ENCODE results near the gene ATF4. TPM values are rescaled to one million over a fixed set of nuclear protein-coding genes. Genes with fewer than 3 reads are reported as not detected.

Gene ATF4
- total and polyA plus RNA-seq, 2 of the 13 experiments (the other 11 are each of a cell fraction or from before 2014, with no cell fraction given): 486 to 1,297 TPM

DNA sequence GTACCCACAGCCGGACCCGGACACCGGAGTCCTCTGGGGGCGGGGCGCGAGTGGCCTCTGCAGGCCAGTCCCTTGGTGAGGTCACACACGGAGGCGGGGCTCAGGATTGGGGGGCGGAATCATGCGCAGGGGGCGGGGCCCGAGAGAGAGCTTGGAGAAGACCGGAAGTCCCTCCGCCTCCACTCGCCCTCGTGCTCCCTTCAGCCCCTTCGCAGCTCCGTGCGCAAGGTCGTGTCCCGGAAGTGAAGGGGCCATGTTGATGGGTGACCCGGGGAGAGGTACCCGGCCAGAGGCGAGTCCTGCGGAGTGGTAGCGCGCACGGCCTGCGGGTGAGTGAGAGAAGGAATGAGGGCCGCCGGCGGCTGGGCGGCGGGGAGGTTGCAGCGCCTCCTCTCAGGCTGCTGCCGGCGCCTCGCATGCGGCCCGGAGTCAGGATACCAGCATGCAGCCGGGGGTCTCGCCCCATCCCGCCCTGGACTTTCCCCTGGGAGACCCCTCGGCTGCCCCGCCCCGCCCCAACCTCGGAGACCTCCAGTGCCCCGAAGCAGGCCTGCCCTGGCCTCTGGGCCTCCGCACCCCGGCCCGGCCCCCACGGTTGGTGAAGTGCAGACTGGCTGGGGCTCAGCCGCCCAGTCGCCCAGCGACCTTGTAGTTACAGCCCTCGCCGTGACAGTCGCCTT lies 18.1 kb upstream of the ATF4 start, which contains the start of gene MIEF1 (continued):
- no peak for TF ChIP-seq XRCC5 (optimal IDR thresholded peaks at IDR 0.05; ENCODE audit: low read length)
- TF ChIP-seq, protein P1, sequence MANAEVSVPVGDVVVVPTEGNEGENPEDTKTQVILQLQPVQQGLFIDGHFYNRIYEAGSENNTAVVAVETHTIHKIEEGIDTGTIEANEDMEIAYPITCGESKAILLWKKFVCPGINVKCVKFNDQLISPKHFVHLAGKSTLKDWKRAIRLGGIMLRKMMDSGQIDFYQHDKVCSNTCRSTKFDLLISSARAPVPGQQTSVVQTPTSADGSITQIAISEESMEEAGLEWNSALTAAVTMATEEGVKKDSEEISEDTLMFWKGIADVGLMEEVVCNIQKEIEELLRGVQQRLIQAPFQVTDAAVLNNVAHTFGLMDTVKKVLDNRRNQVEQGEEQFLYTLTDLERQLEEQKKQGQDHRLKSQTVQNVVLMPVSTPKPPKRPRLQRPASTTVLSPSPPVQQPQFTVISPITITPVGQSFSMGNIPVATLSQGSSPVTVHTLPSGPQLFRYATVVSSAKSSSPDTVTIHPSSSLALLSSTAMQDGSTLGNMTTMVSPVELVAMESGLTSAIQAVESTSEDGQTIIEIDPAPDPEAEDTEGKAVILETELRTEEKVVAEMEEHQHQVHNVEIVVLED (CRISPR knock-in tag; IDR thresholded peaks at IDR 0.05; ENCODE audit: borderline replicate concordance): peak; percentile 73
- TF ChIP-seq, protein P2, sequence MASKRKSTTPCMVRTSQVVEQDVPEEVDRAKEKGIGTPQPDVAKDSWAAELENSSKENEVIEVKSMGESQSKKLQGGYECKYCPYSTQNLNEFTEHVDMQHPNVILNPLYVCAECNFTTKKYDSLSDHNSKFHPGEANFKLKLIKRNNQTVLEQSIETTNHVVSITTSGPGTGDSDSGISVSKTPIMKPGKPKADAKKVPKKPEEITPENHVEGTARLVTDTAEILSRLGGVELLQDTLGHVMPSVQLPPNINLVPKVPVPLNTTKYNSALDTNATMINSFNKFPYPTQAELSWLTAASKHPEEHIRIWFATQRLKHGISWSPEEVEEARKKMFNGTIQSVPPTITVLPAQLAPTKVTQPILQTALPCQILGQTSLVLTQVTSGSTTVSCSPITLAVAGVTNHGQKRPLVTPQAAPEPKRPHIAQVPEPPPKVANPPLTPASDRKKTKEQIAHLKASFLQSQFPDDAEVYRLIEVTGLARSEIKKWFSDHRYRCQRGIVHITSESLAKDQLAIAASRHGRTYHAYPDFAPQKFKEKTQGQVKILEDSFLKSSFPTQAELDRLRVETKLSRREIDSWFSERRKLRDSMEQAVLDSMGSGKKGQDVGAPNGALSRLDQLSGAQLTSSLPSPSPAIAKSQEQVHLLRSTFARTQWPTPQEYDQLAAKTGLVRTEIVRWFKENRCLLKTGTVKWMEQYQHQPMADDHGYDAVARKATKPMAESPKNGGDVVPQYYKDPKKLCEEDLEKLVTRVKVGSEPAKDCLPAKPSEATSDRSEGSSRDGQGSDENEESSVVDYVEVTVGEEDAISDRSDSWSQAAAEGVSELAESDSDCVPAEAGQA (IDR thresholded peaks at IDR 0.05; ENCODE audit: low read depth): peak; percentile 61; the same call in 1 of the 2 replicates
- TF ChIP-seq, protein P2 (CRISPR knock-in tag; IDR thresholded peaks at IDR 0.05; ENCODE audit: borderline replicate concordance): no peak
- peak; percentile 58 for TF ChIP-seq TEAD3 (CRISPR knock-in tag; optimal IDR thresholded peaks at IDR 0.05; ENCODE audit: borderline replicate concordance)
- no peak; the same call in 1 of the 2 replicates for TF ChIP-seq ZNF564 (CRISPR knock-in tag; IDR thresholded peaks at IDR 0.05)
- peak; percentile 94 for TF ChIP-seq GATAD1 (CRISPR knock-in tag; IDR thresholded peaks at IDR 0.05)
- TF ChIP-seq, protein P3, sequence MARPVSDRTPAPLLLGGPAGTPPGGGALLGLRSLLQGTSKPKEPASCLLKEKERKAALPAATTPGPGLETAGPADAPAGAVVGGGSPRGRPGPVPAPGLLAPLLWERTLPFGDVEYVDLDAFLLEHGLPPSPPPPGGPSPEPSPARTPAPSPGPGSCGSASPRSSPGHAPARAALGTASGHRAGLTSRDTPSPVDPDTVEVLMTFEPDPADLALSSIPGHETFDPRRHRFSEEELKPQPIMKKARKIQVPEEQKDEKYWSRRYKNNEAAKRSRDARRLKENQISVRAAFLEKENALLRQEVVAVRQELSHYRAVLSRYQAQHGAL (CRISPR knock-in tag; IDR thresholded peaks at IDR 0.05; ENCODE audit: not compliant biosample characterization): no peak
- TF ChIP-seq, protein P4, sequence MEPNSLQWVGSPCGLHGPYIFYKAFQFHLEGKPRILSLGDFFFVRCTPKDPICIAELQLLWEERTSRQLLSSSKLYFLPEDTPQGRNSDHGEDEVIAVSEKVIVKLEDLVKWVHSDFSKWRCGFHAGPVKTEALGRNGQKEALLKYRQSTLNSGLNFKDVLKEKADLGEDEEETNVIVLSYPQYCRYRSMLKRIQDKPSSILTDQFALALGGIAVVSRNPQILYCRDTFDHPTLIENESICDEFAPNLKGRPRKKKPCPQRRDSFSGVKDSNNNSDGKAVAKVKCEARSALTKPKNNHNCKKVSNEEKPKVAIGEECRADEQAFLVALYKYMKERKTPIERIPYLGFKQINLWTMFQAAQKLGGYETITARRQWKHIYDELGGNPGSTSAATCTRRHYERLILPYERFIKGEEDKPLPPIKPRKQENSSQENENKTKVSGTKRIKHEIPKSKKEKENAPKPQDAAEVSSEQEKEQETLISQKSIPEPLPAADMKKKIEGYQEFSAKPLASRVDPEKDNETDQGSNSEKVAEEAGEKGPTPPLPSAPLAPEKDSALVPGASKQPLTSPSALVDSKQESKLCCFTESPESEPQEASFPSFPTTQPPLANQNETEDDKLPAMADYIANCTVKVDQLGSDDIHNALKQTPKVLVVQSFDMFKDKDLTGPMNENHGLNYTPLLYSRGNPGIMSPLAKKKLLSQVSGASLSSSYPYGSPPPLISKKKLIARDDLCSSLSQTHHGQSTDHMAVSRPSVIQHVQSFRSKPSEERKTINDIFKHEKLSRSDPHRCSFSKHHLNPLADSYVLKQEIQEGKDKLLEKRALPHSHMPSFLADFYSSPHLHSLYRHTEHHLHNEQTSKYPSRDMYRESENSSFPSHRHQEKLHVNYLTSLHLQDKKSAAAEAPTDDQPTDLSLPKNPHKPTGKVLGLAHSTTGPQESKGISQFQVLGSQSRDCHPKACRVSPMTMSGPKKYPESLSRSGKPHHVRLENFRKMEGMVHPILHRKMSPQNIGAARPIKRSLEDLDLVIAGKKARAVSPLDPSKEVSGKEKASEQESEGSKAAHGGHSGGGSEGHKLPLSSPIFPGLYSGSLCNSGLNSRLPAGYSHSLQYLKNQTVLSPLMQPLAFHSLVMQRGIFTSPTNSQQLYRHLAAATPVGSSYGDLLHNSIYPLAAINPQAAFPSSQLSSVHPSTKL (CRISPR knock-in tag; IDR thresholded peaks at IDR 0.05): peak; percentile 37; the same call in 1 of the 2 replicates
- TF ChIP-seq, protein P5, sequence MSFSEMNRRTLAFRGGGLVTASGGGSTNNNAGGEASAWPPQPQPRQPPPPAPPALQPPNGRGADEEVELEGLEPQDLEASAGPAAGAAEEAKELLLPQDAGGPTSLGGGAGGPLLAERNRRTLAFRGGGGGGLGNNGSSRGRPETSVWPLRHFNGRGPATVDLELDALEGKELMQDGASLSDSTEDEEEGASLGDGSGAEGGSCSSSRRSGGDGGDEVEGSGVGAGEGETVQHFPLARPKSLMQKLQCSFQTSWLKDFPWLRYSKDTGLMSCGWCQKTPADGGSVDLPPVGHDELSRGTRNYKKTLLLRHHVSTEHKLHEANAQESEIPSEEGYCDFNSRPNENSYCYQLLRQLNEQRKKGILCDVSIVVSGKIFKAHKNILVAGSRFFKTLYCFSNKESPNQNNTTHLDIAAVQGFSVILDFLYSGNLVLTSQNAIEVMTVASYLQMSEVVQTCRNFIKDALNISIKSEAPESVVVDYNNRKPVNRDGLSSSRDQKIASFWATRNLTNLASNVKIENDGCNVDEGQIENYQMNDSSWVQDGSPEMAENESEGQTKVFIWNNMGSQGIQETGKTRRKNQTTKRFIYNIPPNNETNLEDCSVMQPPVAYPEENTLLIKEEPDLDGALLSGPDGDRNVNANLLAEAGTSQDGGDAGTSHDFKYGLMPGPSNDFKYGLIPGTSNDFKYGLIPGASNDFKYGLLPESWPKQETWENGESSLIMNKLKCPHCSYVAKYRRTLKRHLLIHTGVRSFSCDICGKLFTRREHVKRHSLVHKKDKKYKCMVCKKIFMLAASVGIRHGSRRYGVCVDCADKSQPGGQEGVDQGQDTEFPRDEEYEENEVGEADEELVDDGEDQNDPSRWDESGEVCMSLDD (CRISPR knock-in tag; IDR thresholded peaks at IDR 0.05; ENCODE audit: borderline replicate concordance): no peak
- no peak for TF ChIP-seq SRSF9 (IDR thresholded peaks at IDR 0.05; ENCODE audit: borderline replicate concordance, insufficient read depth, low read depth, low read length, poor library complexity, severe bottlenecking)
- no peak for TF ChIP-seq ZNF282 (IDR thresholded peaks at IDR 0.05; ENCODE audit: partially characterized antibody)
- no peak for TF ChIP-seq ZKSCAN8 (CRISPR knock-in tag; IDR thresholded peaks at IDR 0.05; ENCODE audit: borderline replicate concordance)

All from HepG2 (cell line).